OCI-LY1 (cell line): ENCODE data around the gene HAUS2.

ENCODE experiments used
- EZH2 ChIP-seq: fragments of 200-600 bp; sonication (generic), shearing (Covaris generic); IDR thresholded peaks from 2 replicates; pipeline ENCODE4 v1.8.0; 2017; ENCODE audit warnings: borderline replicate concordance, mixed run types, mild to moderate bottlenecking, antibody characterized with exemption, low read length, moderate library complexity, mixed read lengths
- TF ChIP-seq, protein P1 (sequence below): fragments of 200-600 bp; sonication (generic), shearing (Covaris generic); IDR thresholded peaks from 2 replicates; pipeline ENCODE4 v1.5.1; 2017; ENCODE audit warnings: mild to moderate bottlenecking, antibody characterized with exemption, low read length, moderate library complexity, mixed read lengths

DNA sequence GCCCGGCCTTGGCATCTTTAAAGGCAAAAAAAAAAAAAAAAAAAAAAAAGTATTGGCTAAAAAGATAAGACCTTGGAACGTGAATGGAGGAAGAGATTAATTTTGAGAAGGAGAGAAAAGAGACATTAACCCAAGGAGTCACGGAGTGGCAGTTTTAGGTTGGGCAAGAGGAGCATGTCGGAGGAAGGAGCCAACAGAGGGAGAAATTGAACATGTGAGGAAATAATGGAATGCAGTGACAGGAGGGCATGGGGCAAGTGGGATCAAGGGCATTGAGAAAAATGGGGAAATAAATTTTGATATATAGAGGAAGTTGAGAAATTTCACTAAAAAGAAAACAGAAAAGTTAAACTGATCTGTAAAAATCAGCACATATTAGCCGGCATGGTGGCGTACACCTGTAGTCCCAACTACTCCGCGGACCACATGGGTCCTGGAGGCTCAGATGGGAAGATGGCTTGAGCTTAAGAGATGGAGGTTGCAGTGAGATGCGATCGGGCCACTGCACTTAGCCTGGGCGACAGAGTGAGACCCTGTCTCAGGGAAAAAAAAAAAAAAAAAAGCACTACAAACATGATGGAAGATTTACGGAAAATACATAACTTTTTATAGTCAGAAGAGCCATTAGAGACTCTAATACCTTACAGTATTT lies 1.2 kb downstream of the HAUS2 start:
- no peak for TF ChIP-seq EZH2
- TF ChIP-seq, protein P1, sequence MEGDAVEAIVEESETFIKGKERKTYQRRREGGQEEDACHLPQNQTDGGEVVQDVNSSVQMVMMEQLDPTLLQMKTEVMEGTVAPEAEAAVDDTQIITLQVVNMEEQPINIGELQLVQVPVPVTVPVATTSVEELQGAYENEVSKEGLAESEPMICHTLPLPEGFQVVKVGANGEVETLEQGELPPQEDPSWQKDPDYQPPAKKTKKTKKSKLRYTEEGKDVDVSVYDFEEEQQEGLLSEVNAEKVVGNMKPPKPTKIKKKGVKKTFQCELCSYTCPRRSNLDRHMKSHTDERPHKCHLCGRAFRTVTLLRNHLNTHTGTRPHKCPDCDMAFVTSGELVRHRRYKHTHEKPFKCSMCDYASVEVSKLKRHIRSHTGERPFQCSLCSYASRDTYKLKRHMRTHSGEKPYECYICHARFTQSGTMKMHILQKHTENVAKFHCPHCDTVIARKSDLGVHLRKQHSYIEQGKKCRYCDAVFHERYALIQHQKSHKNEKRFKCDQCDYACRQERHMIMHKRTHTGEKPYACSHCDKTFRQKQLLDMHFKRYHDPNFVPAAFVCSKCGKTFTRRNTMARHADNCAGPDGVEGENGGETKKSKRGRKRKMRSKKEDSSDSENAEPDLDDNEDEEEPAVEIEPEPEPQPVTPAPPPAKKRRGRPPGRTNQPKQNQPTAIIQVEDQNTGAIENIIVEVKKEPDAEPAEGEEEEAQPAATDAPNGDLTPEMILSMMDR: no peak
